Panc1 (cell line): Measurements from ENCODE around the gene MOK.

Experiments used
- TCF7L2 ChIP-seq: IDR thresholded peaks from 2 replicates; pipeline ENCODE4 v1.6.1; 2011; ENCODE audit warnings: mild to moderate bottlenecking, low read depth, low read length, inconsistent platforms
- TF ChIP-seq, protein P1 (sequence below): fragments of 450-650 bp; IDR thresholded peaks from 2 replicates; pipeline ENCODE4 v1.5.1; 2017; ENCODE audit warnings: mild to moderate bottlenecking

DNA sequence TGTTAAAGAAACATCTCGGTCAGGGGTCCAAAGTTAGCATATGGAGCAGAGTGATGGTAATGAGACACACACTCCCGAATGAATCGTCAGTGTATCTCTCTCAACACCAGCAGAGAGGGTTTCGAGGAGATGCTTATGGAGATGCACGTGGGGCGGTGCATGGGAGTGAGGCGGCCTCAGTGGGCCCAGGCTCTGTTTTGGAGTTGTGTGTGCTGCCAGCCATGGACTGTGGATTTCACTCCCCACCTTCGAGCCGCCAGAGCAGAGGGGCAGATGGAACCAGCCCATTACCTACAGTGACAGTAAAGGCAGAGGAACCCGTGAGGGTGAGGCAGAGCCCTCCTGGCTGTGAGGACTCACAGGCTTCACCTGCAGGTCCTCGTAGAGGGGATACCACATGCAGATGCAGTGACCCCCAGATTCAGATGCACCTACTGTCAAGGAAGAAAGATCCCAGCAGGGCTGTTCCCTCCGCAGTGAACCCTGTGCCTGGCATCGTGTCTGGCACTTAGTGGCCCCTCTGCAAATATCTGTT, 97.1 kb downstream of the MOK start:
- TF ChIP-seq, protein P1, sequence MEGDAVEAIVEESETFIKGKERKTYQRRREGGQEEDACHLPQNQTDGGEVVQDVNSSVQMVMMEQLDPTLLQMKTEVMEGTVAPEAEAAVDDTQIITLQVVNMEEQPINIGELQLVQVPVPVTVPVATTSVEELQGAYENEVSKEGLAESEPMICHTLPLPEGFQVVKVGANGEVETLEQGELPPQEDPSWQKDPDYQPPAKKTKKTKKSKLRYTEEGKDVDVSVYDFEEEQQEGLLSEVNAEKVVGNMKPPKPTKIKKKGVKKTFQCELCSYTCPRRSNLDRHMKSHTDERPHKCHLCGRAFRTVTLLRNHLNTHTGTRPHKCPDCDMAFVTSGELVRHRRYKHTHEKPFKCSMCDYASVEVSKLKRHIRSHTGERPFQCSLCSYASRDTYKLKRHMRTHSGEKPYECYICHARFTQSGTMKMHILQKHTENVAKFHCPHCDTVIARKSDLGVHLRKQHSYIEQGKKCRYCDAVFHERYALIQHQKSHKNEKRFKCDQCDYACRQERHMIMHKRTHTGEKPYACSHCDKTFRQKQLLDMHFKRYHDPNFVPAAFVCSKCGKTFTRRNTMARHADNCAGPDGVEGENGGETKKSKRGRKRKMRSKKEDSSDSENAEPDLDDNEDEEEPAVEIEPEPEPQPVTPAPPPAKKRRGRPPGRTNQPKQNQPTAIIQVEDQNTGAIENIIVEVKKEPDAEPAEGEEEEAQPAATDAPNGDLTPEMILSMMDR, result no peak
- TF ChIP-seq TCF7L2, result no peak
